ENCODE data around the gene PI16.

- TF ChIP-seq TAF1 (IDR thresholded peaks at IDR 0.05; ENCODE audit: borderline replicate concordance, low read depth, low read length), result no peak
- no peak for TF ChIP-seq POLR2A (IDR thresholded peaks at IDR 0.05; ENCODE audit: low read depth, low read length)
- TF ChIP-seq POLR2AphosphoS5 (IDR thresholded peaks at IDR 0.05; ENCODE audit: low read depth, low read length), result no peak
Observed at GRCh38 chr6:36958775-36959554, 4.4 kb downstream of the PI16 start.

All from GM12892 (cell line).